Astrocyte (in vitro differentiated cells and primary cell): ENCODE data around the gene B4GALT7. TPM values are rescaled to one million over a fixed set of nuclear protein-coding genes. Genes with fewer than 3 reads are reported as not detected.

Source experiments
- DNase-seq: peaks from one replicate; pipeline ENCODE4 v3.0.0-alpha.2; 2010; ENCODE audit warnings: low read depth
- FAIRE-seq: peaks from 2 replicates; lab custom pipeline; 2011; peaks lifted over from hg19 to GRCh38; lab: Jason Lieb, UNC
- H2AFZ ChIP-seq: 2 replicates; pipeline ENCODE4 v1.6.0; 2012; ENCODE audit warnings: low read depth, low read length, inconsistent platforms
- H3K27ac ChIP-seq: 2 replicates; pipeline ENCODE4 v1.5.1; 2011; ENCODE audit warnings: low read depth, low read length, inconsistent platforms
- H3K27me3 ChIP-seq: 2 replicates; pipeline ENCODE4 v1.6.0; 2011; ENCODE audit warnings: low read length, inconsistent platforms; ENCODE audit not compliant: insufficient read depth
- H3K36me3 ChIP-seq: 2 replicates; pipeline ENCODE4 v1.5.1; 2011; ENCODE audit warnings: low read length, inconsistent platforms; ENCODE audit not compliant: insufficient read depth
- H3K4me1 ChIP-seq: 2 replicates; pipeline ENCODE4 v1.5.1; 2011; ENCODE audit warnings: low read length, inconsistent platforms; ENCODE audit not compliant: insufficient read depth
- H3K4me2 ChIP-seq: 2 replicates; pipeline ENCODE4 v1.6.0; 2012; ENCODE audit warnings: low read length, inconsistent platforms
- H3K4me3 ChIP-seq: 2 replicates; pipeline ENCODE4 v1.5.1; 2011; ENCODE audit warnings: low read depth, mild to moderate bottlenecking, low read length, inconsistent platforms; ENCODE audit not compliant: insufficient read depth
- H3K79me2 ChIP-seq: 2 replicates; pipeline ENCODE4 v1.6.0; 2012; ENCODE audit warnings: mild to moderate bottlenecking, low read length, inconsistent platforms; ENCODE audit not compliant: insufficient read depth
- H3K9ac ChIP-seq: 2 replicates; pipeline ENCODE4 v1.6.0; 2012; ENCODE audit warnings: mild to moderate bottlenecking, low read length, inconsistent platforms
- H3K9me3 ChIP-seq: 2 replicates; pipeline ENCODE4 v1.5.1; 2012; ENCODE audit warnings: low read depth, mild to moderate bottlenecking, low read length, inconsistent platforms; ENCODE audit not compliant: insufficient read depth
- H4K20me1 ChIP-seq: 2 replicates; pipeline ENCODE4 v1.6.0; 2012; ENCODE audit warnings: low read length, inconsistent platforms; ENCODE audit not compliant: insufficient read depth
- H3K27ac Mint-ChIP-seq: one replicate; pipeline ENCODE4 v1.8.0; 2021; ENCODE audit warnings: mild to moderate bottlenecking, mixed read lengths; ENCODE audit not compliant: unreplicated experiment
- H3K27me3 Mint-ChIP-seq: one replicate; pipeline ENCODE4 v1.8.0; 2021; ENCODE audit warnings: low read depth, mixed read lengths; ENCODE audit not compliant: unreplicated experiment
- H3K36me3 Mint-ChIP-seq: one replicate; pipeline ENCODE4 v1.8.0; 2021; ENCODE audit warnings: low read depth, mixed read lengths; ENCODE audit not compliant: unreplicated experiment
- H3K4me1 Mint-ChIP-seq: one replicate; pipeline ENCODE4 v1.8.0; 2021; ENCODE audit warnings: low read depth, mixed read lengths; ENCODE audit not compliant: unreplicated experiment
- H3K4me3 Mint-ChIP-seq: one replicate; pipeline ENCODE4 v1.8.0; 2021; ENCODE audit warnings: mild to moderate bottlenecking, moderate library complexity, mixed read lengths; ENCODE audit not compliant: unreplicated experiment
- H3K9me3 Mint-ChIP-seq: one replicate; pipeline ENCODE4 v1.8.0; 2021; ENCODE audit warnings: mild to moderate bottlenecking, mixed read lengths; ENCODE audit not compliant: unreplicated experiment
- EZH2 ChIP-seq: IDR thresholded peaks from 2 replicates; pipeline ENCODE4 v1.6.1; 2012; ENCODE audit warnings: mild to moderate bottlenecking, low read length, inconsistent platforms; ENCODE audit not compliant: insufficient read depth
- total RNA-seq: library from RNA; stranded (reverse); gene quantifications from 2 replicates; pipeline ENCODE4 v1.2.1, GENCODE V29; 2021
- TF ChIP-seq, protein P1 (sequence below): IDR thresholded peaks from 2 replicates; pipeline ENCODE4 v1.5.1; 2011; ENCODE audit warnings: low read depth, mild to moderate bottlenecking, inconsistent platforms, low read length, moderate library complexity; ENCODE audit not compliant: insufficient read depth

Gene B4GALT7
- total RNA-seq, 1 donor from 2014 or later, result 35.0 TPM

DNA sequence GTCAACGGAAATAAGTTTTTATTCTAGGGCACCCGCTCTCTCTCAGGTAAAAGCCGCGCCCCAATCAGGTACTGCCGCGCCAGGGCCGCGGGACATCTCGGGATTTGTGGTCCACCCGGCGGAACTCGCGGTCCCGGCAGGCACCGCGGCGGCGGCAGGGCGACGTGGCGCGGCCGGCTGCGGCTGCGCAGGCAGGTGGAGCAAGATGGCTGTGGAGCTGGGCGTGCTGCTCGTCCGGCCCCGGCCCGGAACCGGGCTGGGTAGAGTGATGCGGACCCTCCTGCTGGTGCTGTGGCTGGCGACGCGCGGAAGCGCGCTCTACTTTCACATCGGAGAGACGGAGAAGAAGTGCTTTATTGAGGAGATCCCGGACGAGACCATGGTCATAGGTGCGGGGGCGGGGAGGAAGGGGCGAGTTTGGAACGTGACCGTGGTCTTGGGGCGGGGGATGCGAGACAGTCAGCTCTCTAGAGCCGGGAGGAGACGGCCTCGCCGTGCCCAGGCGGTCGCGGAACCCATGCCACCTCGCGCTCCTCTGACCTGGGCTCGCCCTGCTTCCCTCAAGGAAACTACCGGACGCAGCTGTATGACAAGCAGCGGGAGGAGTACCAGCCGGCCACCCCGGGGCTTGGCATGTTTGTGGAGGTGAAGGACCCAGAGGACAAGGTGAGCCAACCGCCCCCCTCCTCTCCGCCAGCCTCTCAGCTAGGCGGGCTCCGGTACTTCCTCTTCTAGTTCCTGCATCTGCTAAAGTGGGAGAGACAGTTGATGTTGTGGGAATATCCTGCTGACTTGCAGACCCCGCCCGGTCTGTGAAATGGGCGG lies 7.7 kb upstream of the B4GALT7 start, which contains the start of gene TMED9:
Gene TMED9 (plus strand): TSS at position 194 of the 825 bp plus-strand sequence. CDS start 12 bp downstream, at position 206.
- peak within 1 kb of the TSS; percentile 86 for H3K4me2 ChIP-seq
- H2AFZ ChIP-seq, result peak within 1 kb of the TSS; percentile 80
- peak within 1 kb of the TSS; percentile 98 for H3K9ac ChIP-seq
- no peaks in the 10 kb centered on the region for H3K9me3 Mint-ChIP-seq
- peaks cover 13% of the 10 kb centered on the region for H3K27me3 ChIP-seq
- H3K79me2 ChIP-seq, result peaks cover 28% of the 10 kb centered on the region
- DNase-seq (peak; percentile 56), FAIRE-seq (no peak)
- H3K4me3 Mint-ChIP-seq, result peak within 1 kb of the TSS; percentile 99
- H3K36me3 ChIP-seq, result peaks cover 29% of the 10 kb centered on the region
- H3K4me1 Mint-ChIP-seq, result peaks cover 11% of the 10 kb centered on the region
- H4K20me1 ChIP-seq, result peaks cover 33% of the 10 kb centered on the region
- H3K4me3 ChIP-seq, result peak within 1 kb of the TSS; percentile 96
- H3K27me3 Mint-ChIP-seq, result peaks cover 28% of the 10 kb centered on the region
- H3K27ac Mint-ChIP-seq, result peak within 1 kb of the TSS; percentile 99
- peaks cover 26% of the 10 kb centered on the region for H3K36me3 Mint-ChIP-seq
- TF ChIP-seq, protein P1, sequence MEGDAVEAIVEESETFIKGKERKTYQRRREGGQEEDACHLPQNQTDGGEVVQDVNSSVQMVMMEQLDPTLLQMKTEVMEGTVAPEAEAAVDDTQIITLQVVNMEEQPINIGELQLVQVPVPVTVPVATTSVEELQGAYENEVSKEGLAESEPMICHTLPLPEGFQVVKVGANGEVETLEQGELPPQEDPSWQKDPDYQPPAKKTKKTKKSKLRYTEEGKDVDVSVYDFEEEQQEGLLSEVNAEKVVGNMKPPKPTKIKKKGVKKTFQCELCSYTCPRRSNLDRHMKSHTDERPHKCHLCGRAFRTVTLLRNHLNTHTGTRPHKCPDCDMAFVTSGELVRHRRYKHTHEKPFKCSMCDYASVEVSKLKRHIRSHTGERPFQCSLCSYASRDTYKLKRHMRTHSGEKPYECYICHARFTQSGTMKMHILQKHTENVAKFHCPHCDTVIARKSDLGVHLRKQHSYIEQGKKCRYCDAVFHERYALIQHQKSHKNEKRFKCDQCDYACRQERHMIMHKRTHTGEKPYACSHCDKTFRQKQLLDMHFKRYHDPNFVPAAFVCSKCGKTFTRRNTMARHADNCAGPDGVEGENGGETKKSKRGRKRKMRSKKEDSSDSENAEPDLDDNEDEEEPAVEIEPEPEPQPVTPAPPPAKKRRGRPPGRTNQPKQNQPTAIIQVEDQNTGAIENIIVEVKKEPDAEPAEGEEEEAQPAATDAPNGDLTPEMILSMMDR, result no peak
- no peak for TF ChIP-seq EZH2
- H3K27ac ChIP-seq, result peak within 1 kb of the TSS; percentile 91
- no peaks in the 10 kb centered on the region for H3K9me3 ChIP-seq
- peaks cover 6% of the 10 kb centered on the region for H3K4me1 ChIP-seq

DNA sequence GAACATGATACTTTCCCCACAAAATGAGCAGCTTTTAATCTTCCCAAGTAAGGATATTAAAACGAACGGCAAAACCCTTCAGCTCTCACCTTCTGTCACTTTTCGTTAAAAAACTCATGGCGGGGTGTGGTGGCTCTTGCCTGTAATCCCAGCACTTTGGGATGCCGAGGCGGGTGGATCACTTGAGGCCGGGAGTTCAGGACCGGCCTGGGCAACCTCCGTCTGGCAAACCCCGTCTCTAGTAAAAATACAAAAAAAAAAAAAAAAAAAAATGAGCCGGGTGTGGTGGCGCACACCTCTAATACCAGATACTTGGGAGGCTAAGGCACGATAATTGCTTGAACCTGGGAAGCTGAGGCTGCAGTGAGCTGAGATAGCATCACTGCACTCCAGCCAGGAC lies 7.0 kb upstream of the B4GALT7 start:
- peaks cover 6% of the 10 kb centered on the region for H3K4me1 ChIP-seq
- H3K9me3 ChIP-seq, result no peaks in the 10 kb centered on the region
- peaks cover 33% of the 10 kb centered on the region for H4K20me1 ChIP-seq
- Mint-ChIP-seq H3K27ac (peak overlapping the region; percentile 99), H3K27me3 (peaks cover 26% of the 10 kb centered on the region), H3K9me3 (no peaks in the 10 kb centered on the region), H3K4me1 (peaks cover 11% of the 10 kb centered on the region), H3K4me3 (peak overlapping the region; percentile 99), H3K36me3 (peaks cover 26% of the 10 kb centered on the region)
- peaks cover 13% of the 10 kb centered on the region for H3K27me3 ChIP-seq
- peak overlapping the region; percentile 98 for H3K9ac ChIP-seq
- no peak for DNase-seq
- peak overlapping the region; percentile 96 for H3K4me3 ChIP-seq
- peak overlapping the region; percentile 91 for H3K27ac ChIP-seq
- TF ChIP-seq, protein P1, result no peak
- TF ChIP-seq EZH2, result no peak
- FAIRE-seq, result no peak
- H2AFZ ChIP-seq, result no peak overlapping the region
- peak overlapping the region; percentile 86 for H3K4me2 ChIP-seq
- H3K36me3 ChIP-seq, result peaks cover 29% of the 10 kb centered on the region
- H3K79me2 ChIP-seq, result peaks cover 28% of the 10 kb centered on the region
